GM19395 (cell line): ENCODE data around the gene SNRNP25.

Experiments used
- ATAC-seq: cut with Tn5 transposase; IDR thresholded peaks from one replicate; pipeline ENCODE4 v1.9.1; 2021; ENCODE audit warnings: mild to moderate bottlenecking, moderate library complexity; ENCODE audit not compliant: unreplicated experiment

The SNRNP25 gene

GRCh38 chr16:62283-62967, 8.8 kb downstream of the SNRNP25 start:
- ATAC-seq: no peak

DNA sequence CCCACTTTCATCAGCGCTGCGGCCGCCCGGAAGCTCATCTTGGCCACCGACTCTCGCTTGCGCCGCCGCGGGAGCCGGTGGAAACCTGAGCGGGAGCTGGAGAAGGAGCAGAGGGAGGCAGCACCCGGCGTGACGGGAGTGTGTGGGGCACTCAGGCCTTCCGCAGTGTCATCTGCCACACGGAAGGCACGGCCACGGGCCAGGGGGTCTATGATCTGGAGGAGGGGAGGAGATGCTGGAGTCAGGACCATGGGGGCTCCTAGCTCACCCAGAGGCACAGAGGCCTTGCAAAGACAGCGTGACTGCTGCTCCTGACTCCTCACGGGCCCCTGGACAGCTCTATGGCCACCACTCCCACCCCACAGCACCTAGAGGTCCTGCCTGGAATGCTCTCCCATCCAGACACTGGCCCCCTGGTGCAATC, 9.4 kb downstream of the SNRNP25 start:
- ATAC-seq: no peak

GRCh38 chr16:63466-63865, 9.8 kb downstream of the SNRNP25 start:
- ATAC-seq: no peak

GRCh38 chr16:63998-64913, 10.6 kb downstream of the SNRNP25 start:
- ATAC-seq: no peak

DNA sequence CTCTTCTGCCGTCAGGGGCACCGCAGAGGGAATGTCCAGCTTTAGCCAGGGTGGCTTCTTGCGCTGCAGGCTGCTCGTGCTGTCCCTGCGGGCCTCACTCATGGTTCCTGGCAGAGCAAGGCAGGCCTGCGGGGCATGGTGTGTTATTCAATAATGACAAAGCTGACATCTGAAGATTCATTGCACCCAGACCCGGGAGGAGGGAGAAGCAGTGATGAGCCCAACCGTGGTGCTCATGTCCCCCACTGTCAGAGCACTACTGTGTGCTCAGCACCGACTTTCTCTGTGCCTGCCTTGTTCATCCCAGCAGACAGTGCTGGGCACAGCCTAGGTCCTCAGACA, 11.3 kb downstream of the SNRNP25 start:
- no peak for ATAC-seq

DNA sequence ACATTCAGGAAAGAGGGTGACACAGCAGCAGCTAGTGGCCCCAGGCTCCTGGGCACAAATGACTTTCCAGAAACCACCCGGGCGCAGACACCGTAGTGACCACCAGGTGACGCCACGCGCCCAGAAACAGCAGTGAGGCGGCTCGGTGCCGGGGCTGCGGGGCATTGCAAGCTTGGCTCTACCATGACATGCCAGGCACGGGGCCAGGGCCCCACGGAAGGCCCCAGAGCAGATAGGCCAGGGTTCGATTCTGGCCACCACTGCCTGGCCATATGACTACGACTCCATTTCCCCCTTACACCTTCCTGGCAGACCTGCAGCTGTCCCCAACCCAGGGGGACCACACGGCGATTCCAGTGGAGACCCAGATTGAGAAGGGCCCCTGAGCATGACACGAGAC, 12.1 kb downstream of the SNRNP25 start:
- no peak for ATAC-seq

GRCh38 chr16:66309-67182, 12.9 kb downstream of the SNRNP25 start:
- ATAC-seq: no peak

DNA sequence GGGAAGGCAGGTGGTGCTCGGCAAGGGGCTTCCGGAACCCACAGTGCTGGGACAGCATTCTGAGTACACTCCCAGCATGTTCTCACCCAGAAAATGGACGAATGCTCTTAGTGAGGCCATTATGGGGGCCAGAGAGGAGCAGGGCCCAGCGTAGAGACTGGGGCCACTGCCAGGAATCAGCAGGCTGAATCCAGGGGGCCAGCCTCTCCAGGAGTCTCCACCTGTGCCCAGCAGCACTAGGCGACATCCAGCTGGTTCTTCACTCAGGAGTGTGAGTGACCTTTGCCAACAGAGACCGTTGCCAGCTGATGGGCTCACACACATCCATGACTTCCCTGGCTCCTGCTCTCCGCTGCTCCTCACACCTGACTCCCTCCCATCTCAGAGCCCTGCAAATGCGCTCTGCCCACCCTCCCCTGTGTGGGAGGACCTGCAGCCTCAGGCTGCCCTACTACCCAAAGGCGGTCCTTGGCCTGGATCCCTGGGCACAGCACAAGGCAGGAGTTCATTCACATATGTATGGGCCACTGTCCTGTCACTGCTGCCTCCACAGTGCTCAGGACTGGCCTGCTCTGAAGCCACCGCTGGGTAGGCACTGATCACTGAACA, 13.7 kb downstream of the SNRNP25 start:
- no peak for ATAC-seq

GRCh38 chr16:67884-68789, 14.5 kb downstream of the SNRNP25 start:
- ATAC-seq: no peak

- no peak for ATAC-seq
Measured at GRCh38 chr16:69181-69580, 15.6 kb downstream of the SNRNP25 start.

GRCh38 chr16:71210-71539, 17.5 kb downstream of the SNRNP25 start:
- ATAC-seq: no peak

DNA sequence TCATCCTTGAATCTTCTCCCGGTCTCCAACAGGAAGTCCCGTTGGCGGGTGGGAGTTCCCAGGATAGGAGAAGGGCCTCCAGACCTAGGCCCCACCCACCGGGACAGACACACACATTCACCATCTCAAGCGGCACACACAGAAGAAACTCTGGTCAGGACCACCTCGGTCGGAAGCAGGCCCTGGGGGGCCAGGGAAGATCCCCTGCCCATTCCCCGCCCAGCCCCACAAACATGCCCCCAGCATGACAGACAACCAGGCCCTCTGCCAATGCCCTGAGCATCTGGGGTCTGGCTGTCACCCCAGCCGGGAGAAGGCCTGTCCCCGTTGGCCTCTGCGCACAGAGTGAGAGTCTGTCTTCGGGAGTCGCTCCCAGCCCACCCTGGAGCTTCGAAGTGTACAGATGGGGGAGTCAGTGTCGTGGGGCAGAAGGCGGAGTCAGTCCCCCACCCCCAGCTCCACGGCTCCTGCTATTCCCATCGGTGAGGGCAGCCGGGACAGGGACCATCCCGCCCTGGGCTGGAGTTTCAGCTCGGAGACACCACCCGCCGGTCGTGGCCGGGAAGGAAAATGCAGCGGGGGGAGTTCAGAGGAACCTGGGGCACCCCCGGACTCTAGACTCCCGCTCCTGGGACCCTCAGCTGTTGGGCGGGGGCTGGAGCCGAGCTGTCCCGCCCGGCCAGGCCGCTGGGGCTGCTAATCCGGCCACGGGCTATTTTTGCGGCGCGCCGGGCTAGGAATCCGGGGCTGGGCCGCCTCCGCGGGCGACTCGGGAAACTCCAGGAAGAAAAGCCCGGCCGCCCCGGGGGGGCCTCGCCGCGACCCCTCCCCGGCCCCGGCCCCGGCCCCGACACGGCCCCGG, 18.1 kb downstream of the SNRNP25 start:
- no peak for ATAC-seq

DNA sequence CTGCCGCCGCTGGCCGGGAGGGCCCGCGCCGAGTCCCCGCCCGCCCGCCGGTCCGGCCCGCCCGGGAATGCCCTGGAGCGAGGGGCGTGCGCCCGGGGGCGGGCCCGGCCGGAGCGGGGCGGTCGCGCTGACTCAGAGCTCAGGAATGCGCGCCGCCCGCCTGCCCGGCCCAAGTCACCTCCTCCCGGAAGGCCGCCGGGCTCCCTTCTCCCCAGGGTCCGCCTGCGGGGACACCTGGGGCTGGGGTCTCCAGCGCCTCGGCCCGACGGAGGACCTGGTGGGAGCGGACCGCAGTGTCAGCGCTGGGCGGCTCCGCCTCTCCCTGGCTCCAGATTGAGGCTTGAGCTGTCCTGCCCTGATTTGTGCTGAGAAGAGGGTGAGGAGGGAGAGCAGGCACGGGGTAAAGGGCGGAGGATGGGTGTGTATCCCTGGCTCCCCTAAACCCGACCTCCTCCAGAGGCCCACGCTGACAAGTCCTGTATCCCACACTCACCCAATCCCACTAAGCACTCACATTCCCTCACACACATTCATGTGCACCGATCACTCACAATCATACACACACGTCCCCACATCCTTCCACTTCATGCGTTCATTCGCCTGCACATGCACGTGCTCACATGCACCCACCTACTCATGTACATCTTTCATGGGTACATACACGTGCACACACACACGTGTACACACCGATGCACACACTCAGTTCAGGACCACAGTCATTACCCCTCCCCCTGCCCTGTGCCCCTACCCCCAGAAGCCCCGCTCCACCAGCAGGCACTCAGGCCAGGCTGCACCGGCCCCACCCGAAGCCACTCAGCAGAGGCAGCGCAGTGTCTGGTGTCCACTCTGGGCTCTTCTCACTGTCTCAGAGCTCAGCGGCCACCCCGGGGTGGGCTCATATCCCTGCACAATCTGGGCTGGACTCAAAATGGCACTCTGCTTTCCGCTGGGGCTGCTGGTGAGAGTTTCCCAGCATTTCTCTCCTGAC, 19.2 kb downstream of the SNRNP25 start, which contains the start of gene RHBDF1:
TSS of gene RHBDF1 (minus strand) at position 71 of the 988 bp plus-strand sequence. CDS start 7,616 bp downstream, outside the sequence.
- no peak for ATAC-seq

DNA sequence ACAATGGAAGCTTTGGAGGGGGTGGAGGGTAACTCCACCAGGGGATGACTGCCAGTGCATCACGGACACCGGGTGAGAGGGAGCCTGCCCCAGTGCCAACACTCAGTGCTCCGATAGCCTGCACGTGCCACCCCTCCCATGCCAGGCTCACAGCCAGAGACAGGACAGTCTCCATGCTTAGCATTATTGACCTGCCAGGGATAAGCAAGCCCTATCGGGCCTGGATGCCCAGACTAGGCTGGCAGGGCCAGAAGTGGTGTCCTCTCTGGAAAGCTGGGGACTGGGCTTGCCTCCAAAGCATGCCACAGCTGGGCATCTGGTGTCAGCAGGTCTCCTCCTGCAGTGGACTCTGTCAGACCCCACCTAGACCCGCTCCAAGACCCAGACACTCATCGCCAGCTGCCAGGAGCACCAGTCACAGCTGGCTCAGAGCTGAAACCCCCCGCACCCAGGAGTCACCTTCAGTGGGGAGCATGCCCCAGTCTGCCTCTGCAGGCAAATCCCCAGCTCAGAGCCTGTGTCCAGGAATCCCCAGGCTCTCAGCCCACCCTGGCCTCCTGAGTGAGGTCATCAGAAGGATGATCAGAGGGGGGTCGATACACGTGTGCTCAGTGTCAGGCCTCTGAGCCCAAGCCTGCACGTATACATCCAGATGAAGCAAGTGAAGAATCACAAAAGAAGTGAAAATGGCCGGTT, 20.6 kb downstream of the SNRNP25 start:
- no peak for ATAC-seq

- ATAC-seq: no peak
Measured at GRCh38 chr16:74747-75334, 21.2 kb downstream of the SNRNP25 start.

GRCh38 chr16:75580-76501, 22.2 kb downstream of the SNRNP25 start:
- ATAC-seq: no peak
